ENCODE data around the gene ZHX3. TPM values are rescaled to one million over a fixed set of nuclear protein-coding genes. Genes with fewer than 3 reads are reported as not detected.
A peak's percentile ranks its signal among the peaks of the same experiment; 100 is the strongest.

The ZHX3 gene
- total and polyA plus RNA-seq, 2 of the 13 experiments (the other 11 are each of a cell fraction or from before 2014, with no cell fraction given) = 8.4 to 11.7 TPM

DNA sequence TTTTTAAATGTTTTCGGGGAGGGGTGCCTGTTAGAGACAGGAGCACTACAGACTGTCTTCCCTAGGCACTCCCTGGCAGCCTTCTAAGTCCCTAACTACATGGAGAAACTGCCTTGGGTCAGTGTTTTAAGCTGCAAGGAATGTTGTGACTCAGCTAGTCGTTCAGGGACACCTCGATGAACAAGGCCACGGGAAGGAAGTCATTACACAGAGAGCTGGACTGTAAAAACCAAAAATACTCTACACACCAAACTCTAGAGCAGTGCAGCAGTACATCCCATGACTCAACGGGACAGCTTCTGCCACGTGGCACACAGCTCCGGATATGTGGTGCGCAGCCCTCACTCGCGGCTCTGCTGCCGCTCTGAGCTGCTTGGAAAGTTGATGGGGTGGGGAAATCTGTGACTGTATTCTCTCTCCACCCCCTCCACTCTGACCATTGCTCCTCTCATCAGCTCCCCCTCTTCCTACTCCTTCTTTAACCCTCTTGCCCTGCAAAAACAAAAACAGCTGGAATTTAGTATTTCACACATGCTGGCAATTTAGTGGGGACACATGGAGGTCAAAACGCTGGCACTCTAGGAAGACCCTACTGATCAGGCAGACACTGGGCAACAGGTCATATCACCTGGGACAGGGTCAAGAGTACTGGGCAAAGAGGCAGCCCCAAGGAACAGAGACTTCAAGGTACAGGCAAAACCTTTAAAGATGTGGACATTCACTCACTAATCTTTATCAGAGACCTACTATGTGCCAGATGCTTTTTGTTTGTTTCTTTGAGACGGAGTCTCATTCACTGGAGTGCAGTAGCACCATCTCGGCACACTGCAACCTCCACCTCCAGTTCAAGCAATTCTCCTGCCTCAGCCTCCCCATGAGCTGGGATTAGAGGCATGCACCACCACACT lies 12.2 kb upstream of the ZHX3 start (continued):
- TF ChIP-seq, protein P1, sequence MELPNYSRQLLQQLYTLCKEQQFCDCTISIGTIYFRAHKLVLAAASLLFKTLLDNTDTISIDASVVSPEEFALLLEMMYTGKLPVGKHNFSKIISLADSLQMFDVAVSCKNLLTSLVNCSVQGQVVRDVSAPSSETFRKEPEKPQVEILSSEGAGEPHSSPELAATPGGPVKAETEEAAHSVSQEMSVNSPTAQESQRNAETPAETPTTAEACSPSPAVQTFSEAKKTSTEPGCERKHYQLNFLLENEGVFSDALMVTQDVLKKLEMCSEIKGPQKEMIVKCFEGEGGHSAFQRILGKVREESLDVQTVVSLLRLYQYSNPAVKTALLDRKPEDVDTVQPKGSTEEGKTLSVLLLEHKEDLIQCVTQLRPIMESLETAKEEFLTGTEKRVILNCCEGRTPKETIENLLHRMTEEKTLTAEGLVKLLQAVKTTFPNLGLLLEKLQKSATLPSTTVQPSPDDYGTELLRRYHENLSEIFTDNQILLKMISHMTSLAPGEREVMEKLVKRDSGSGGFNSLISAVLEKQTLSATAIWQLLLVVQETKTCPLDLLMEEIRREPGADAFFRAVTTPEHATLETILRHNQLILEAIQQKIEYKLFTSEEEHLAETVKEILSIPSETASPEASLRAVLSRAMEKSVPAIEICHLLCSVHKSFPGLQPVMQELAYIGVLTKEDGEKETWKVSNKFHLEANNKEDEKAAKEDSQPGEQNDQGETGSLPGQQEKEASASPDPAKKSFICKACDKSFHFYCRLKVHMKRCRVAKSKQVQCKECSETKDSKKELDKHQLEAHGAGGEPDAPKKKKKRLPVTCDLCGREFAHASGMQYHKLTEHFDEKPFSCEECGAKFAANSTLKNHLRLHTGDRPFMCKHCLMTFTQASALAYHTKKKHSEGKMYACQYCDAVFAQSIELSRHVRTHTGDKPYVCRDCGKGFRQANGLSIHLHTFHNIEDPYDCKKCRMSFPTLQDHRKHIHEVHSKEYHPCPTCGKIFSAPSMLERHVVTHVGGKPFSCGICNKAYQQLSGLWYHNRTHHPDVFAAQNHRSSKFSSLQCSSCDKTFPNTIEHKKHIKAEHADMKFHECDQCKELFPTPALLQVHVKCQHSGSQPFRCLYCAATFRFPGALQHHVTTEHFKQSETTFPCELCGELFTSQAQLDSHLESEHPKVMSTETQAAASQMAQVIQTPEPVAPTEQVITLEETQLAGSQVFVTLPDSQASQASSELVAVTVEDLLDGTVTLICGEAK (IDR thresholded peaks at IDR 0.05) = no peak
- TF ChIP-seq, protein P1 (CRISPR knock-in tag; IDR thresholded peaks at IDR 0.05) = no peak; the same call in 1 of the 2 replicates
- TF ChIP-seq RFXANK (CRISPR knock-in tag; IDR thresholded peaks at IDR 0.05) (no peak), ZBTB21 (CRISPR knock-in tag; IDR thresholded peaks at IDR 0.05) (no peak), FOXP1 (IDR thresholded peaks at IDR 0.05) (no peak), FOXP1 (CRISPR knock-in tag; IDR thresholded peaks at IDR 0.05) (0 out of 2 replicates have a peak, but pooled peaks have one; percentile 15), ATRX (CRISPR knock-in tag; IDR thresholded peaks at IDR 0.05; ENCODE audit: borderline replicate concordance) (no peak), ZNF143 (CRISPR knock-in tag; IDR thresholded peaks at IDR 0.05) (peak; percentile 80), PPARG (CRISPR knock-in tag; conservative IDR thresholded peaks at IDR 0.05) (peak; percentile 19; the same call in 1 of the 2 replicates), MYNN (CRISPR knock-in tag; IDR thresholded peaks at IDR 0.05; ENCODE audit: low read depth) (no peak), ZFYVE20 (CRISPR knock-in tag; IDR thresholded peaks at IDR 0.05; ENCODE audit: borderline replicate concordance, low read depth) (no peak), HIVEP1 (CRISPR knock-in tag; IDR thresholded peaks at IDR 0.05) (no peak), AKAP8 (CRISPR knock-in tag; IDR thresholded peaks at IDR 0.05) (peak; percentile 80; the same call in 1 of the 2 replicates), JUN (CRISPR knock-in tag; IDR thresholded peaks at IDR 0.05) (peak; percentile 81; the same call in 1 of the 2 replicates), SIN3A (IDR thresholded peaks at IDR 0.05; ENCODE audit: borderline replicate concordance, low read depth, low read length) (no peak)
- TF ChIP-seq, protein P2, sequence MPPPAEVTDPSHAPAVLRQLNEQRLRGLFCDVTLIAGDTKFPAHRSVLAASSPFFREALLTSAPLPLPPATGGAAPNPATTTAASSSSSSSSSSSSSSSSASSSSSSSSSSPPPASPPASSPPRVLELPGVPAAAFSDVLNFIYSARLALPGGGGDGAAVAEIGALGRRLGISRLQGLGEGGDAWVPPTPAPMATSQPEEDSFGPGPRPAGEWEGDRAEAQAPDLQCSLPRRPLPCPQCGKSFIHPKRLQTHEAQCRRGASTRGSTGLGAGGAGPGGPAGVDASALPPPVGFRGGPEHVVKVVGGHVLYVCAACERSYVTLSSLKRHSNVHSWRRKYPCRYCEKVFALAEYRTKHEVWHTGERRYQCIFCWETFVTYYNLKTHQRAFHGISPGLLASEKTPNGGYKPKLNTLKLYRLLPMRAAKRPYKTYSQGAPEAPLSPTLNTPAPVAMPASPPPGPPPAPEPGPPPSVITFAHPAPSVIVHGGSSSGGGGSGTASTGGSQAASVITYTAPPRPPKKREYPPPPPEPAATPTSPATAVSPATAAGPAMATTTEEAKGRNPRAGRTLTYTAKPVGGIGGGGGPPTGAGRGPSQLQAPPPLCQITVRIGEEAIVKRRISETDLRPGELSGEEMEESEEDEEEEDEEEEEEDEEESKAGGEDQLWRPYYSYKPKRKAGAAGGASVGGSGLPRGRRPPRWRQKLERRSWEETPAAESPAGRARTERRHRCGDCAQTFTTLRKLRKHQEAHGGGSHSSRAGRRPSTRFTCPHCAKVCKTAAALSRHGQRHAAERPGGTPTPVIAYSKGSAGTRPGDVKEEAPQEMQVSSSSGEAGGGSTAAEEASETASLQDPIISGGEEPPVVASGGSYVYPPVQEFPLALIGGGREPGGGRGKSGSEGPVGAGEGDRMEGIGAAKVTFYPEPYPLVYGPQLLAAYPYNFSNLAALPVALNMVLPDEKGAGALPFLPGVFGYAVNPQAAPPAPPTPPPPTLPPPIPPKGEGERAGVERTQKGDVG (CRISPR knock-in tag; IDR thresholded peaks at IDR 0.05; ENCODE audit: borderline replicate concordance) = no peak
- TF ChIP-seq, protein P3, sequence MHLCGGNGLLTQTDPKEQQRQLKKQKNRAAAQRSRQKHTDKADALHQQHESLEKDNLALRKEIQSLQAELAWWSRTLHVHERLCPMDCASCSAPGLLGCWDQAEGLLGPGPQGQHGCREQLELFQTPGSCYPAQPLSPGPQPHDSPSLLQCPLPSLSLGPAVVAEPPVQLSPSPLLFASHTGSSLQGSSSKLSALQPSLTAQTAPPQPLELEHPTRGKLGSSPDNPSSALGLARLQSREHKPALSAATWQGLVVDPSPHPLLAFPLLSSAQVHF (CRISPR knock-in tag; IDR thresholded peaks at IDR 0.05) = no peak
